Ovary (tissue), 3 donors: Measurements from ENCODE around the gene STAG3.
"Not testable (repeated sequence)": the region's sequence is repeated elsewhere in the genome, so short reads cannot be mapped to it uniquely, and the experiment has no call there.

Experiments
- EP300 ChIP-seq: sonication (generic); formaldehyde crosslinking; IDR thresholded peaks from one replicate; pipeline ENCODE4 v1.6.1; 2017; ENCODE audit warnings: antibody characterized with exemption
- POLR2A ChIP-seq: fragments of 450-650 bp; IDR thresholded peaks from one replicate; pipeline ENCODE4 v1.6.1; 2017; ENCODE audit warnings: antibody characterized with exemption, mild to moderate bottlenecking, moderate library complexity
- TF ChIP-seq, protein P1 (sequence below), 3 donors: fragments of 450-650 bp in 2 of 3; fragments of 200-600 bp in 1 of 3; IDR thresholded peaks; one replicate each; pipeline versions ENCODE4 v1.5.1 to v1.8.0; 2016 to 2022; ENCODE audit warnings: antibody characterized with exemption in 3 of 3, mild to moderate bottlenecking in 1 of 3
- donor health status: DM: no; HTN: no; CAD: no.

GRCh38 chr7:100146350-100146749 lies 31.4 kb upstream of the STAG3 start:
- TF ChIP-seq POLR2A, EP300: not testable (repeated sequence)
- TF ChIP-seq, protein P1, sequence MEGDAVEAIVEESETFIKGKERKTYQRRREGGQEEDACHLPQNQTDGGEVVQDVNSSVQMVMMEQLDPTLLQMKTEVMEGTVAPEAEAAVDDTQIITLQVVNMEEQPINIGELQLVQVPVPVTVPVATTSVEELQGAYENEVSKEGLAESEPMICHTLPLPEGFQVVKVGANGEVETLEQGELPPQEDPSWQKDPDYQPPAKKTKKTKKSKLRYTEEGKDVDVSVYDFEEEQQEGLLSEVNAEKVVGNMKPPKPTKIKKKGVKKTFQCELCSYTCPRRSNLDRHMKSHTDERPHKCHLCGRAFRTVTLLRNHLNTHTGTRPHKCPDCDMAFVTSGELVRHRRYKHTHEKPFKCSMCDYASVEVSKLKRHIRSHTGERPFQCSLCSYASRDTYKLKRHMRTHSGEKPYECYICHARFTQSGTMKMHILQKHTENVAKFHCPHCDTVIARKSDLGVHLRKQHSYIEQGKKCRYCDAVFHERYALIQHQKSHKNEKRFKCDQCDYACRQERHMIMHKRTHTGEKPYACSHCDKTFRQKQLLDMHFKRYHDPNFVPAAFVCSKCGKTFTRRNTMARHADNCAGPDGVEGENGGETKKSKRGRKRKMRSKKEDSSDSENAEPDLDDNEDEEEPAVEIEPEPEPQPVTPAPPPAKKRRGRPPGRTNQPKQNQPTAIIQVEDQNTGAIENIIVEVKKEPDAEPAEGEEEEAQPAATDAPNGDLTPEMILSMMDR (IDR thresholded peaks at IDR 0.05) = not testable (repeated sequence)
